Measurements from ENCODE around the gene RAN. TPM values are rescaled to one million over a fixed set of nuclear protein-coding genes. Genes with fewer than 3 reads are reported as not detected.

RAN gene
- total RNA-seq, 2 experiments from 2014 or later: 278 to 302 TPM

DNA sequence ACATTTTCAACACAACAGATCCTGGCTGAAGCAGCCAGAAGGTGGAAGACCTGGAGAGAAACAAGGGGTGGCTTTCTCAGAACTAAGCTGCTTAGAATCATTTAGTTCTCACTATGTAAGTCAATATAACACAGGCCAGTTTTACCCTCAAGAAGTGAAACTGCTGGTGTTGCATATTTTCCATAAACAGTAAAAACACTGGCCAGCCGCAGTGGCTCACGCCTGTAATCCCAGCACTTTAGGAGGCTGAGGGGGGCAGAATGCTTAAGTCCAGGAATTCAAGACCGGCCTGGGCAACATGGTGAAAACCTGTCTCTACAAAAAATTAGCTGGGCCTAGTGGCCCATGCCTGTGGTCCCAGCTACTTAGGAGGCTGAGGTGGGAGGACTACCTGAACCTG, 44.4 kb upstream of the RAN start:
- DNase-seq (no peak), ATAC-seq (ENCODE audit: poor library complexity) (no peak)
- no peaks in the 10 kb centered on the region for H3K27me3 ChIP-seq (ENCODE audit: control insufficient read depth in 1 of 2, insufficient read depth in 2 of 2, low read length in 2 of 2)
- Mint-ChIP-seq H3K36me3 (ENCODE audit: low read depth) (peaks cover 13% of the 10 kb centered on the region), H3K27ac (no peak overlapping the region), H3K4me1 (ENCODE audit: low read depth) (peaks cover 15% of the 10 kb centered on the region), H3K9me3 (no peaks in the 10 kb centered on the region), H3K4me3 (no peak overlapping the region), H3K27me3 (no peaks in the 10 kb centered on the region)
- POLR2A ChIA-PET: interaction anchor here (1.0 to 1.7 kb wide), 2 partner anchors 9 to 43 kb away, joined by 3 to 4 read pairs; no protein-coding TSS in a partner anchor
- H3K9me3 ChIP-seq (ENCODE audit: control insufficient read depth in 1 of 2, insufficient read depth in 1 of 2, low read length in 2 of 2): no peaks in the 10 kb centered on the region
- no peak overlapping the region for H3K4me3 ChIP-seq (ENCODE audit: low read length)
- CTCF ChIA-PET: interaction anchor here (1.2 kb wide), 1 partner anchor 305 kb away, joined by 4 read pairs; no protein-coding TSS in a partner anchor
- peaks cover 7% of the 10 kb centered on the region for H3K4me1 ChIP-seq (ENCODE audit: insufficient read depth, low read length)
- H3K36me3 ChIP-seq (ENCODE audit: insufficient read depth, low read length): peaks cover 8% of the 10 kb centered on the region
- no peak overlapping the region for H3K27ac ChIP-seq (ENCODE audit: low read depth in 1 of 2, low read length in 2 of 2)
- intact Hi-C loops (cut with DNase I, micrococcal nuclease): loop anchor here in 1 of 2 experiments (10.0 kb wide), 1 partner anchor 887 kb away; the partner anchor contains the start of gene SFSWAP
- TF ChIP-seq, protein P1, sequence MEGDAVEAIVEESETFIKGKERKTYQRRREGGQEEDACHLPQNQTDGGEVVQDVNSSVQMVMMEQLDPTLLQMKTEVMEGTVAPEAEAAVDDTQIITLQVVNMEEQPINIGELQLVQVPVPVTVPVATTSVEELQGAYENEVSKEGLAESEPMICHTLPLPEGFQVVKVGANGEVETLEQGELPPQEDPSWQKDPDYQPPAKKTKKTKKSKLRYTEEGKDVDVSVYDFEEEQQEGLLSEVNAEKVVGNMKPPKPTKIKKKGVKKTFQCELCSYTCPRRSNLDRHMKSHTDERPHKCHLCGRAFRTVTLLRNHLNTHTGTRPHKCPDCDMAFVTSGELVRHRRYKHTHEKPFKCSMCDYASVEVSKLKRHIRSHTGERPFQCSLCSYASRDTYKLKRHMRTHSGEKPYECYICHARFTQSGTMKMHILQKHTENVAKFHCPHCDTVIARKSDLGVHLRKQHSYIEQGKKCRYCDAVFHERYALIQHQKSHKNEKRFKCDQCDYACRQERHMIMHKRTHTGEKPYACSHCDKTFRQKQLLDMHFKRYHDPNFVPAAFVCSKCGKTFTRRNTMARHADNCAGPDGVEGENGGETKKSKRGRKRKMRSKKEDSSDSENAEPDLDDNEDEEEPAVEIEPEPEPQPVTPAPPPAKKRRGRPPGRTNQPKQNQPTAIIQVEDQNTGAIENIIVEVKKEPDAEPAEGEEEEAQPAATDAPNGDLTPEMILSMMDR (IDR thresholded peaks at IDR 0.05): no peak

DNA sequence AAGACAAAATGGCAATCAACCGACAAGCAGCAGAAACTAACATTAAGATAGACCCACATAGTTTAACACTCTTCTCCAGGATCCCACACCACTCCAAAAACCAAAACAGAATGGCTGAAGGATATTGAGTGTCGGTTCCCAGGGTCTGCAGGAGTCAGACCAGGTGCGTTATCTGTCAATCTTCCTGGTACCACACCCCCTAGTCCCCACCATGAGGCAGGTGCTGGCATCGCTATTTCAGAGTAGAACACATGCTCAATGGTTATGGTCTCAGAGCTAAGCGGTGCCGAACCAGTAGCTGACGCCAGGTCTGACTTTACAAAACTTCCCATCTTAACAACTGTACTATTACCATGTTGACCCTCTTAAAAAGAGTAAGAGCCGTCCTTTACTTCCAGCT, 43.0 kb upstream of the RAN start:
- Histone ChIP-seq H3K27me3 (ENCODE audit: control insufficient read depth in 1 of 2, insufficient read depth in 2 of 2, low read length in 2 of 2) (no peaks in the 10 kb centered on the region), H3K36me3 (ENCODE audit: insufficient read depth, low read length) (no peaks in the 10 kb centered on the region), H3K27ac (ENCODE audit: low read depth in 1 of 2, low read length in 2 of 2) (no peak overlapping the region), H3K4me3 (ENCODE audit: low read length) (no peak overlapping the region), H3K4me1 (ENCODE audit: insufficient read depth, low read length) (peaks cover 11% of the 10 kb centered on the region), H3K9me3 (ENCODE audit: control insufficient read depth in 1 of 2, insufficient read depth in 1 of 2, low read length in 2 of 2) (no peaks in the 10 kb centered on the region)
- no peak for DNase-seq
- Mint-ChIP-seq H3K27ac (no peak overlapping the region), H3K9me3 (no peaks in the 10 kb centered on the region), H3K4me3 (no peak overlapping the region), H3K27me3 (no peaks in the 10 kb centered on the region), H3K36me3 (ENCODE audit: low read depth) (no peaks in the 10 kb centered on the region), H3K4me1 (ENCODE audit: low read depth) (peaks cover 25% of the 10 kb centered on the region)
- intact Hi-C loops (cut with DNase I, micrococcal nuclease): loop anchor here in 1 of 2 experiments (10.0 kb wide), 1 partner anchor 886 kb away; the partner anchor contains the start of gene SFSWAP
- TF ChIP-seq, protein P1 (IDR thresholded peaks at IDR 0.05): no peak
- no peak for ATAC-seq (ENCODE audit: poor library complexity)
- CTCF ChIA-PET: no interaction called here
- POLR2A ChIA-PET: no interaction called here

DNA sequence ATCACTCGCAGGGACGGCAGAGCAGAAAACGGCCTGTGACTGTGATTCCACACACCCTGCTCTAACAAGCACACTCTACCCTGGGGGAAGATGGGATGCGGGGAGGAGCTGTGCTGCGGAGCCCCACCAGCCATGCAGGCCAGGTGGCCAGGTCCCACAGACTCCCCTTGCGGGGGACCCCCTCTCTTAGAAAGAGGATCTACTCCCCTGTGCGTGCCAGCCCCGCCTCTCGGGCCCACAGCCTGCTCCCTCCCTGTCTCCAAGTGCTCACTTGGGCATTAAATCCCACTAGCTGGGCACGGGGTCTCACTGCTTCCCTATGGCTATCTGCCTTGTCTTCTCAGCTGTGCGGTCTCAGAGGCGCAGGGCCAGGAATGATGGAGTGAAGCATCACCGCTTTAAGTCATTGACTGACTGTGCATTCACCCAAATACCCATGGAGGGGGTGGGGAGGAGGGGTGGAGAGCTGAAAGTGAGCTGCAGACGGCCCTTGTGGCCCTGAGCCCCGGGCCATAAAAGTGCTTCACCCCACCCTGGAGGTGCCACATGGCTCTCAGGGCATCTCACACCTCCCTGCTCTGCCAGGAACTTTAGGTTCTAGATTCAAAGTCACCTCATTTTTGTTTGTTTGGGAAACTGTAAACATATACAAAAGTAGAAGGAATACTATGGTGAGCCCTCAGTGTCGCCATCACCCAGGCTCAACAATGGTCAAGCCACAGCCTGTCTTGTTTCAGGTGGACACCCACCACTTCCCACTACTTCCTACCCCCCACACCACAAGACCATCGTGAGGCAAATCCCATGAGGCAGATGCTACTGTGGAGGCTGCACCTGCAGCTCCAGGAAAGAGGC, 42.2 kb upstream of the RAN start:
- intact Hi-C loops (cut with DNase I, micrococcal nuclease): loop anchor here in 1 of 2 experiments (10.0 kb wide), 1 partner anchor 885 kb away; the partner anchor contains the start of gene SFSWAP
- TF ChIP-seq, protein P1 (IDR thresholded peaks at IDR 0.05): no peak
- Mint-ChIP-seq H3K27me3 (no peaks in the 10 kb centered on the region), H3K27ac (no peak overlapping the region), H3K36me3 (ENCODE audit: low read depth) (no peaks in the 10 kb centered on the region), H3K4me3 (no peak overlapping the region), H3K4me1 (ENCODE audit: low read depth) (peaks cover 25% of the 10 kb centered on the region), H3K9me3 (no peaks in the 10 kb centered on the region)
- H3K4me3 ChIP-seq (ENCODE audit: low read length): no peak overlapping the region
- ChIA-PET CTCF (no interaction called here), POLR2A (no interaction called here)
- no peak for ATAC-seq (ENCODE audit: poor library complexity)
- no peak for DNase-seq
- peaks cover 11% of the 10 kb centered on the region for H3K4me1 ChIP-seq (ENCODE audit: insufficient read depth, low read length)
- H3K9me3 ChIP-seq (ENCODE audit: control insufficient read depth in 1 of 2, insufficient read depth in 1 of 2, low read length in 2 of 2): no peaks in the 10 kb centered on the region
- H3K36me3 ChIP-seq (ENCODE audit: insufficient read depth, low read length): no peaks in the 10 kb centered on the region
- H3K27me3 ChIP-seq (ENCODE audit: control insufficient read depth in 1 of 2, insufficient read depth in 2 of 2, low read length in 2 of 2): no peaks in the 10 kb centered on the region
- H3K27ac ChIP-seq (ENCODE audit: low read depth in 1 of 2, low read length in 2 of 2): no peak overlapping the region
